Activated CD8-positive, alpha-beta memory T cell treated with anti-CD3 and anti-CD28 coated beads for 36 hours (primary cell): ENCODE data around the gene ATG9B. TPM values are rescaled to one million over a fixed set of nuclear protein-coding genes. Genes with fewer than 3 reads are reported as not detected.

ENCODE experiments used
- CTCF ChIA-PET: fragments of 350-600 bp; sonication (Branson Sonifier 250); formaldehyde crosslinking; loops from one replicate; lab custom pipeline; 2021; ENCODE audit warnings: antibody characterized with exemption; lab: Charles Lee
- POLR2A ChIA-PET: fragments of 350-600 bp; sonication (Branson Sonifier 250); formaldehyde crosslinking; loops from one replicate; lab custom pipeline; 2021; ENCODE audit warnings: antibody characterized with exemption; lab: Charles Lee
- total RNA-seq, 2 experiments: library from RNA; stranded (reverse); gene quantifications; one replicate each; pipeline ENCODE4 v1.2.3, GENCODE V29; 2021

Gene ATG9B
- total RNA-seq, 2 experiments from 2014 or later = 6.3 to 7.7 TPM

DNA sequence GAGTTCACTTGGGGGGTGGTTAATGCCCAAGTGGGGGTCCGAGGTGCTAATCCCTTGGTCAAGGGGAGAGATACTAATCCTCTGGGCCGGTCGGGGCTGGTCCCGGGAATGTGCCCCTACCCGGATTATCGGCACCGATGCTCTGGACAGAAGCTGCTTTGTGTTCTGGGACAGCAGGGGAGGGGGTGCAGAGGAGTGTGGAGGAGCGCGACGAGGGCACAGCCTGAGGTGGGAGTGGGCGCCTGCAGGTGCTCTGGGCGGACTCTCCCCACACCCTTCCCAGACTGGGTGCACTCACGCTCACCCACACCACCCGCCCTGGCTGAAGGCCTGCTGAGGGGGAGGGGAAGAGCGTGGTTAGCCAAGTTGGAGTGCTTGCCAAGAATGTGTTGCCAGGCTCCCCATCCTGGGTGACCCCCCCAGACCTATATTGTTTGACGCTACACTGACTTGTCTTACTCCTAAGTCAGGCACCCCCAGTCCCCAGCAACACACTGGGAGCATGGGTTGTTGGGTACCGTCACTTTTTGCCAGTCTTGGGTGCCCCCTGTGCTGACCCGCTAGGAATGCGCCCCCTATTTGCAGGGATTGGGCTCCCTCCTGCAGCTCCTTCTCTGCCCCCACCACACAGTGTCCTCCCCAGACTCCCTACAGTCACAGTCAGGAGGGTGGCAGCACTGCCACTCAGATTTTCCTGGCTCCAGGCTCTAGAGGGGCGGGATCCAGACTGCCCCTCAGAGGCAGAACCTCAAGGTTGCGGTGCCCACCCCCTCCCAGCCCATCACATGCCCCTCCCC, 36.3 kb upstream of the ATG9B start:
- ChIA-PET POLR2A (interaction anchor here (0.6 to 0.7 kb wide), 4 partner anchors 24 to 105 kb away, joined by 3 read pairs; no protein-coding TSS in a partner anchor), CTCF (interaction anchor here (0.6 to 1.5 kb wide), 7 partner anchors 8 to 243 kb away, joined by 3 to 6 read pairs (median 4); partner anchors contain the start of gene FASTK)

DNA sequence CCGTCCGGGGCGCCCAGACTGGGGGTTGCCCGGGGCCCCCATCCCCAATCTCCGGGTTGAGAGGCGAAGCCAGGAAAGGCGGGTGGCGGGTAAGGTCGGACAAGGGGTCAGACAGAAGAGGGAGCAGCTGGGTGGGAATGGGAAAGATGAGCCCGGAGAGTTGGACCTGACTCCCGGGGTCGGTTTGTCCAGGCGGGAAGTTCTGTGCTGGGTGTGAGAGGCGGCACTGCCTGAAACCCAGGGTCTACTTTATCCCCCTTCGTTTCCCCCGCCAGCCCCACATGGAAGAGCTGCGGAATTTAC, 35.8 kb upstream of the ATG9B start:
- CTCF ChIA-PET = interaction anchor here (1.0 to 1.5 kb wide), 5 partner anchors 9 to 97 kb away, joined by 3 to 6 read pairs (median 3); partner anchors contain the start of gene FASTK
- POLR2A ChIA-PET = interaction anchor here (0.6 to 0.7 kb wide), 3 partner anchors 25 to 106 kb away, joined by 3 read pairs; no protein-coding TSS in a partner anchor

GRCh38 chr7:151059367-151060112, 35.2 kb upstream of the ATG9B start, which contains the start of gene SLC4A2:
Gene SLC4A2, plus strand, starts transcription at chr7:151059589. Its CDS starts 2,399 bp downstream, at chr7:151061988.
- ChIA-PET CTCF (interaction anchor here (1.0 to 2.4 kb wide), 6 partner anchors 9 to 110 kb away, joined by 3 to 7 read pairs (median 3); partner anchors contain the start of genes AGAP3 and FASTK), POLR2A (interaction anchor here (0.6 to 1.2 kb wide), 4 partner anchors 9 to 40 kb away, joined by 3 to 4 read pairs (median 3); no protein-coding TSS in a partner anchor)

- ChIA-PET POLR2A (interaction anchor here (0.6 to 1.2 kb wide), 3 partner anchors 9 to 40 kb away, joined by 3 to 4 read pairs (median 3); no protein-coding TSS in a partner anchor), CTCF (interaction anchor here (1.2 to 2.4 kb wide), 5 partner anchors 27 to 111 kb away, joined by 3 to 7 read pairs (median 3); partner anchors contain the start of genes ABCB8 and AGAP3)
Measured at GRCh38 chr7:151058781-151059366, 34.6 kb upstream of the ATG9B start.

GRCh38 chr7:151057989-151058780, 33.9 kb upstream of the ATG9B start:
- CTCF ChIA-PET = interaction anchor here (1.0 to 2.4 kb wide), 6 partner anchors 27 to 111 kb away, joined by 3 to 7 read pairs (median 3); partner anchors contain the start of genes ABCB8 and AGAP3
- POLR2A ChIA-PET = interaction anchor here (0.6 to 1.2 kb wide), 3 partner anchors 10 to 30 kb away, joined by 3 to 4 read pairs (median 3); partner anchors contain the start of gene ABCB8

DNA sequence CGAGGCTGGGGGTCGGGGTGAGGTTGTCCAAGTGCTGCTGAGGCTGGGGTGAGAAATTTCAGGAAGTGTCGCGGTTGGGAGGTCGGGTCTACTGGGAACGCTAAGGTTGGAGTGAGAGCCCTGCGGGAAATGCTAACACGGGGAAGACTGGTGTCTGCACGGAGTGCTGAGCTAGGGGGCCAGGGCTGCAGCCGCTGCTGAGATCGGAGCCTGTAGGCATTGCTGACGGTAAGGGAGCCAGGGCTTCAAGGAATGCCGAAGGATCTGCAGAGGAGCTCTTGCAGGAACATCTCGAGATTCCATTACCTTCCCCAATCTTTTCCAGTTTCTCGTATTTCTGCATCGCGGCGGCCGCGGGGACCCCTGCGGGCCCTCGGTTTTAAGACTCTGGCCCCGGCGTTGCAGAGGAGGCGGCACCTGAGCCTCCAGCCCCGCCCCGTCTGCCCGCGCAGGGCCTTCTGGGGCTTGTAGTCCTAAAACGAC, 33.3 kb upstream of the ATG9B start, which contains the start of gene CDK5:
TSS of gene CDK5 (minus strand) at position 392 of the 483 bp plus-strand sequence. CDS start at position 343, 49 bp downstream.
- CTCF ChIA-PET = interaction anchor here (1.0 to 2.4 kb wide), 3 partner anchors 28 to 58 kb away, joined by 3 to 7 read pairs (median 7); partner anchors contain the start of genes ABCB8 and AGAP3

GRCh38 chr7:151056666-151057505, 32.6 kb upstream of the ATG9B start:
- ChIA-PET POLR2A (no interaction called here), CTCF (interaction anchor here (1.0 to 2.4 kb wide), 3 partner anchors 29 to 58 kb away, joined by 3 to 7 read pairs (median 3); partner anchors contain the start of genes ABCB8 and AGAP3)

More for the DNA sequence above, 33.3 kb upstream of the ATG9B start, which contains the start of gene CDK5:
- POLR2A ChIA-PET = interaction anchor here (0.6 kb wide), 1 partner anchor 29 kb away, joined by 3 read pairs; the partner anchor contains the start of gene ABCB8

DNA sequence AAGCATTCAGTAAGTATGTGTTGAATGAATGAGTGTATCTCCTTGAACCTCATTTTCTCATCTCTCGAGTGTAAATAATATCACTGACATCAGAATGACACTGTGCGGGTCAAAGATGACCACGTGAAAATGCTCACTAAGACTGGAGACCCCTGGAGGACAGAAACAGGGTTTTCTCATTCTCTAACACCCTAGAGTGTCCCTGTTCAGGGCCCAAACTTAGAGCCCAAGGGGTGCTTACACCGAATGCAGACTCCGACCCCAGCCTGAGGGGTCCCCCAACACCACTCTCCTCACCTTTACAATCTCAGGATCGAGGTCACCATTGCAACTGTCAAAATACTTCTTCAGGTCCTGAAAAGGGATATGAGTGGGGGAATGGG, 32.0 kb upstream of the ATG9B start:
- ChIA-PET POLR2A (no interaction called here), CTCF (interaction anchor here (1.4 kb wide), 1 partner anchor 28 kb away, joined by 3 read pairs; the partner anchor contains the start of gene ABCB8)

- POLR2A ChIA-PET = no interaction called here
- CTCF ChIA-PET = interaction anchor here (0.6 kb wide), 1 partner anchor 1284 kb away, joined by 3 read pairs; no protein-coding TSS in a partner anchor
Measured at GRCh38 chr7:151053751-151054150, 29.5 kb upstream of the ATG9B start.

DNA sequence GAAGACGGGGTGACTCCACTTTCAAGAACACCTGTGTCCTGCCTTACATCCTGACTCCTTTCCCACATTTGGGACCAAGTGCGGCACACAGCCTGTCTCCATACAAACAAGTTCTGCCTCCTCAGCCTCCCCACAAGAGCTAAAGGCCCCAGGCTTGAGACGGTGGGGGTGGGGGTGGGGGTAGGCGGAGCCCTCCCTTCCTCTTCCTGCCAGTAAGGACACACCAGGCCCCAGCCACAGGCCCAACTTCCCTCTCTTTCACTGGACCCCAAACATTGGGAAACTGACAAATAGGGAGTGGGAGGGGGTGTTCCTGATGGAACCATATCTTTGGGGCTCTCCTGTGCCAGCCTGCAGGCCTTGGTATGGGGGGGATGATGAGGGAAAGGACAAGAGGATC, 28.8 kb upstream of the ATG9B start:
- POLR2A ChIA-PET = no interaction called here
- CTCF ChIA-PET = no interaction called here

DNA sequence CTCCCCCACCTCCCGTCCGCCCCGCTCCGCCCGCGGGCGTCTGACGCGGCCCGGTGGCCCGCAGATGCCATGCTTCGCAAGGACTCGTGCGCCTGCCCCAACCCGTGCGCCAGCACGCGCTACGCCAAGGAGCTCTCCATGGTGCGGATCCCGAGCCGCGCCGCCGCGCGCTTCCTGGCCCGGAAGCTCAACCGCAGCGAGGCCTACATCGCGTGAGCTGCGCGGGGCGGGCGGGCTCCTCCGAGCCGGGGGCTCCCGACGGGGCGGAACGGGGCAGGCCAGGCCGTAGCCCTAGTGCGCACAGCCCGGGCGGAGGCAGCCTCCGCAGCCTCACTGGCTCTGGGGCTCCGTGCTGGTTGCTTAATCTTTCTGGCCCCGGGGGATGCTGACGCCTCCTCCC, 26.8 kb upstream of the ATG9B start:
- ChIA-PET POLR2A (interaction anchor here (0.9 to 1.4 kb wide), 3 partner anchors 11 to 18 kb away, joined by 3 to 10 read pairs (median 4); no protein-coding TSS in a partner anchor), CTCF (interaction anchor here (1.0 kb wide), 1 partner anchor 65 kb away, joined by 3 read pairs; no protein-coding TSS in a partner anchor)

DNA sequence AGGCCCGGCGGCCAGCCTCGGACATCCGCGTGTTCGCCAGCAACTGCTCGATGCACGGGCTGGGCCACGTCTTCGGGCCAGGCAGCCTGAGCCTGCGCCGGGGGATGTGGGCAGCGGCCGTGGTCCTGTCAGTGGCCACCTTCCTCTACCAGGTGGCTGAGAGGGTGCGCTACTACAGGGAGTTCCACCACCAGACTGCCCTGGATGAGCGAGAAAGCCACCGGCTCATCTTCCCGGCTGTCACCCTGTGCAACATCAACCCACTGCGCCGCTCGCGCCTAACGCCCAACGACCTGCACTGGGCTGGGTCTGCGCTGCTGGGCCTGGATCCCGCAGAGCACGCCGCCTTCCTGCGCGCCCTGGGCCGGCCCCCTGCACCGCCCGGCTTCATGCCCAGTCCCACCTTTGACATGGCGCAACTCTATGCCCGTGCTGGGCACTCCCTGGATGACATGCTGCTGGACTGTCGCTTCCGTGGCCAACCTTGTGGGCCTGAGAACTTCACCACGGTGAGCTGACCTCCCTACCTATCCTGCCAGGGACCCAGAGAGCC, 24.7 kb upstream of the ATG9B start:
- ChIA-PET CTCF (no interaction called here), POLR2A (no interaction called here)

- POLR2A ChIA-PET = no interaction called here
Measured at GRCh38 chr7:151047976-151048815, 23.9 kb upstream of the ATG9B start, which contains the start of gene ASIC3. Gene ASIC3, plus strand, starts transcription at chr7:151048531. Its CDS starts 355 bp downstream, at chr7:151048886.

GRCh38 chr7:151046603-151047573, 22.6 kb upstream of the ATG9B start:
- ChIA-PET POLR2A (no interaction called here), CTCF (interaction anchor here (1.2 kb wide), 1 partner anchor 34 kb away, joined by 3 read pairs; no protein-coding TSS in a partner anchor)

More at GRCh38 chr7:151047976-151048815, 23.9 kb upstream of the ATG9B start, which contains the start of gene ASIC3:
- CTCF ChIA-PET = no interaction called here
